Measurements from ENCODE around the gene MCRIP1.
A peak's percentile ranks its signal among the peaks of the same experiment; 100 is the strongest.

Gene MCRIP1

GRCh38 chr17:81819708-81820107, 13.4 kb downstream of the MCRIP1 start:
- Histone ChIP-seq H3K9me3 (no peaks in the 10 kb centered on the region), H3K36me3 (peaks cover 4% of the 10 kb centered on the region; the same call in 1 of the 2 replicates), H3K27me3 (no peaks in the 10 kb centered on the region), H3K4me1 (peaks cover 16% of the 10 kb centered on the region), H3K4me3 (ENCODE audit: low read depth, low read length) (no peak overlapping the region)
- no peak for DNase-seq
- no peak for TF ChIP-seq CTCF (IDR thresholded peaks at IDR 0.05; ENCODE audit: low read depth, low read length)

- no peaks in the 10 kb centered on the region for H3K9me3 ChIP-seq
- no peak for TF ChIP-seq CTCF (IDR thresholded peaks at IDR 0.05; ENCODE audit: low read depth, low read length)
- peaks cover 16% of the 10 kb centered on the region for H3K4me1 ChIP-seq
- no peak for DNase-seq
- H3K27me3 ChIP-seq: no peaks in the 10 kb centered on the region
- peaks cover 2% of the 10 kb centered on the region; the same call in 1 of the 2 replicates for H3K36me3 ChIP-seq
- H3K4me3 ChIP-seq (ENCODE audit: low read depth, low read length): no peak overlapping the region
These were observed 15.3 kb downstream of the MCRIP1 start for GRCh38 chr17:81817758-81818147.

GRCh38 chr17:81815646-81815986, 17.5 kb downstream of the MCRIP1 start:
- Histone ChIP-seq H3K27me3 (no peaks in the 10 kb centered on the region), H3K36me3 (no peaks in the 10 kb centered on the region), H3K9me3 (no peaks in the 10 kb centered on the region), H3K4me3 (ENCODE audit: low read depth, low read length) (no peak overlapping the region), H3K4me1 (peaks cover 14% of the 10 kb centered on the region)
- no peak for TF ChIP-seq CTCF (IDR thresholded peaks at IDR 0.05; ENCODE audit: low read depth, low read length)
- DNase-seq: no peak

GRCh38 chr17:81814748-81815645, 18.1 kb downstream of the MCRIP1 start:
- no peaks in the 10 kb centered on the region for H3K27me3 ChIP-seq
- no peaks in the 10 kb centered on the region for H3K36me3 ChIP-seq
- peaks cover 14% of the 10 kb centered on the region for H3K4me1 ChIP-seq
- H3K4me3 ChIP-seq (ENCODE audit: low read depth, low read length): no peak overlapping the region
- peak; percentile 54 for DNase-seq
- TF ChIP-seq CTCF (IDR thresholded peaks at IDR 0.05; ENCODE audit: low read depth, low read length): no peak
- H3K9me3 ChIP-seq: no peaks in the 10 kb centered on the region

- Histone ChIP-seq H3K9me3 (no peaks in the 10 kb centered on the region), H3K4me3 (ENCODE audit: low read depth, low read length) (no peak overlapping the region), H3K36me3 (no peaks in the 10 kb centered on the region), H3K27me3 (no peaks in the 10 kb centered on the region), H3K4me1 (peaks cover 14% of the 10 kb centered on the region)
- no peak for TF ChIP-seq CTCF (IDR thresholded peaks at IDR 0.05; ENCODE audit: low read depth, low read length)
- DNase-seq: no peak
These were observed 19.0 kb downstream of the MCRIP1 start for GRCh38 chr17:81813861-81814683.

GRCh38 chr17:81813371-81813684, 19.8 kb downstream of the MCRIP1 start:
- TF ChIP-seq CTCF (IDR thresholded peaks at IDR 0.05; ENCODE audit: low read depth, low read length): no peak
- Histone ChIP-seq H3K36me3 (no peaks in the 10 kb centered on the region), H3K4me1 (peaks cover 14% of the 10 kb centered on the region), H3K27me3 (peaks cover 4% of the 10 kb centered on the region), H3K4me3 (ENCODE audit: low read depth, low read length) (no peak overlapping the region), H3K9me3 (peaks cover 3% of the 10 kb centered on the region; the same call in 1 of the 2 replicates)
- DNase-seq: no peak

Data from BE2C (cell line).